ENCODE results near the gene CTF1.
"Not testable (repeated sequence)": the region's sequence is repeated elsewhere in the genome, so short reads cannot be mapped to it uniquely, and the experiment has no call there.

Gene CTF1

DNA sequence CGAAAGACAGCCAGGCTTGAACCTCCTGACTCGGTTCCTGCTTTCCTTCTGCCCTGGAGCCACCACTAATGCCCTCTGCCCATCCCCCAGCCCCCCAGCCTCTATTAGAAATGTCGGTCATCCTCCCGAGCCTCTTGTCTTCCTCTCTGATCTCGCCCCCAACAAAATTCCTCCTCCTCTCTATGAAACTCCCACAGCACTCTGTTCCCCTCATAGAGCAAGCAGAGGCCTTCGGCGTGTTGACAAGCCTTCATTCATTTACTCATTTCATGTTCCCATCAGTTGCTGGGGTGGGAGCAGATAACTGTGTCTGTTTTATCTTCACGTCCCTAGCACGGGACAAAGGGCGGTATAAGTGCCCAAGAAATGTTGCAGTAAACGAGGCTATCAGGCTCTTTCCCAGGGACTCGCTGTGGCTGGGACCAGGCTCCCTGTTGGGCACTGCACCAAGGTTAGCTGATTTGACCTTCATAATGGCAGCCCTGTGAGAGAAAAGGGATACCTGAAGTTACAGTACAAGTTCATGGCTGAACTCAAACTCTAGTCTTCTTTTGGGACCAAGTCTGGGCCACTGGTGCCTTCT, 34.7 kb downstream of the CTF1 start:
- no peak for DNase-seq

GRCh38 chr16:30934827-30935557, 38.6 kb downstream of the CTF1 start:
- DNase-seq: no peak

- DNase-seq: no peak
These were observed 41.3 kb downstream of the CTF1 start for GRCh38 chr16:30937692-30938091.

DNA sequence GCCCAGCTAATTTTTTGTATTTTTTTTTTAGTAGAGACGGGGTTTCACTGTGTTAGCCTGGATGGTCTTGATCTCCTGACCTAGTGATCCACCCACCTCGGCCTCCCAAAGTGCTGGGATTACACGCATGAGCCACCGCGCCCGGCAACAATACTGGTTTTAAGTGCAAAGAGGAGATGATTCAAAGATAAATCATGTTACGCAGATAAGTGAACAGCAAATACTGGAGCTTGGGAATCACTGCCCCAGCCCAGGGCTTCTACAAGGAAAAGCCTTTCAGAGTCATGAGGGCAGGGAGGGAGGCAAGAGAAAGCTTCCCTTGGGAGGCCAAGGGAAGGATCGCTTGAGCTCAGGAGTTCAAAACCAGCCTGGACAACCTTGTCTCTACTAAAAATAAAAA, 43.2 kb downstream of the CTF1 start:
- DNase-seq: not testable (repeated sequence)

- peak; percentile 62 for DNase-seq
These were observed 45.4 kb downstream of the CTF1 start for GRCh38 chr16:30941600-30942425.

DNA sequence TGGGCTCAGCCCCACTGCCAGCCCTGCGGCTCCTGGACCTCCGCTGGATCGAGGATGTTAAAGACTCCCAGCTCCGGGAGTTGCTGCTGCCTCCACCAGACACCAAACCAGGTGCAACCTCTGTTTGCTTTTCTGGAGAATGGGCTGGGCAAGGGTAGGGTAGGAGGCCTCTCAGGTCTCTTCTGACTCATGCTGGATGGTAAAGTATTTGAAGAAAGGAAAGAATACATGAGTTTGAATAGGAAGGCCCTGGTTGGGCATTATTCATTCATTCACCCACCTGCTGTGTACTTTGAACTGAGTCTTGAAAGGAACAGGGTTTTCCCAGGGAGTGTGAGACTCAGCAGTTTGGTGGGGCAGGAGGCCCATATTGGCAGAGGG, 46.0 kb downstream of the CTF1 start:
- no peak for DNase-seq

- no peak for DNase-seq
These were observed 47.9 kb downstream of the CTF1 start for GRCh38 chr16:30944352-30944751.

DNA sequence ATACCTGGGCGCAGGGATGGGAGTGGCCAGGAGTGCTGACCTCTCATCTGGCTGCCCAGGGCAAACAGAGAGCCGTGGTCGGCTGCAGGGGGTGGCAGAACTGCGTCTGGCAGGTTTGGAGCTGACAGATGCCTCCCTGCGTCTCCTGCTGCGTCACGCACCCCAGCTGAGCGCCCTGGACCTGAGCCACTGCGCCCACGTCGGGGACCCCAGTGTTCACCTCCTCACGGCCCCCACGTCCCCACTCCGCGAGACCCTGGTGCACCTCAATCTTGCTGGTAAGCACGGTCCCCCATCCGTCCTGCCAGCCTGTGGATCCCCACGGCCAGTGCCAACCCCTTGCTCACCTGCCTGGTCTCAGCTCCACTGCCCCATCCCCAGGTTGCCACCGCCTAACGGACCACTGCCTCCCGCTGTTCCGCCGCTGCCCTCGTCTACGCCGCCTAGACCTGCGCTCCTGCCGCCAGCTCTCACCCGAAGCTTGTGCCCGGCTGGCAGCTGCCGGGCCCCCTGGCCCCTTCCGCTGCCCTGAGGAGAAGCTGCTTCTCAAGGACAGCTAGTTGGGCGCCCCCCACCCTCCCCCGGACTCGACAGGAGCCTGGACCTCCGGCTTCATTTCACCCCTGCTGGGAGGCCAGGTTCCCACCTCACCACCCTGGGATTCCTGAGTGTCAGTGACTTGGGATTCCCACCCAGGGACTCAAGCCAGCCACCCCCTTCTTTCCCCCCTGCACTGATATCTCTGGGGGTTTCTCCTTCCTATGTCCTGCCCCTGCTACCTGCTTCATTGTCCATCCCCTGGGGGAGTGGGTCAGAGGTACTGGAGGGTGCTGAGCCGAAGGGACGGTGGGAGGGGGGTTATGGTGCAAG, 50.5 kb downstream of the CTF1 start:
- no peak for DNase-seq

DNA sequence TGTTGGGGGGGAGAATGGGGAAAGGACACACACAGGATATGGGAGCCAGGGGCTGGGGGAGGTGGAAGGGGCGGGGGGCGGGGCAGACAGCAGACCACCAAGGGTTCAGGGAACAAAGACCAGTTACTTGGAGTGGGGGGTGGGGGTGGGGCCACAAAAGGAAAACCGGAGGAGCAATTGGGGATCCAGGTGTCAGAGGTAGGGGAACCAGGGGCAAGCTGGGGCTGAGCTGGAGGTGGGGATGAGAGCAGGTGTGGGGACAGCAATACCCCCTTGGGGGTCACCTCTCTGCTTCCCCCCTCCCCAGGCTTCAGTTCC, 51.1 kb downstream of the CTF1 start:
- DNase-seq: no peak

DNA sequence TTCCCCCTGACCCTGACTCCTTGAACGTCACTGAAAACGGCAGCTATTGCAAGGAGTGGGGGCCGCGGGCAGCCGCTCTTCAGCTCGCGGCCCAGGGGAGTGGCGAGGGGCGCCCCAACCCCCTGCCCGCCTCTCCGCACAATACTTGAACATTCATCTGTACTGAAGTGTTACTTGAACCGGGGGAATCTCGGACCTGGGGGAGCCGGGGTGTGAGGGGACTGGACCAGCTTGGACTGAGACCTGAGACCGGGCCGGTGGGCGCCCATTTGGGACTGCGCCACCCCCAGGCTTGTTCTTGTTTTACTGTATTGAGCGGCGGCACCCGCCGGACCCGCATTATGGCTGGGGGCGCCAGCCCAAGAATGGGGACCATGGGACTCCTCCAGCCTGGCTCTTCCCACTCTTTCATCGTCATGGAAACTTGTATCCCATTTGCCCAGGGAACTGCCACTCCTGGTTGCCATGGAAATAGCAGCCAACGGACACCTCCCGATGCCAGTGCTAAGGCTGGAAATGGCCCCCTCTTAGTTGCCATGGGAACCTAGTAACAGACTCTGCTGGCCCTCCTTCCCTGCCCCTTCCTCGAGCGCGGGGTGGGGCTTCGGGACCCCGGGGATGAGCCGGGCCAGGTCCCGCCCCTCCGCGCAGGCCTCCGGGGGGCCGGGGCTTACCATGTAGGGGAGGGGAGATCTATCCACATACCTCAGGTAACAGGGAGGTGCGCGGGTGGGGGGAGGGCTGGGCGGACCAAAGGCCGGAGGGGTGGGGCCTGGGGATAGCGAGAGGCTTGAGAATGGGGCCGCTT, 51.6 kb downstream of the CTF1 start:
- DNase-seq: no peak

DNA sequence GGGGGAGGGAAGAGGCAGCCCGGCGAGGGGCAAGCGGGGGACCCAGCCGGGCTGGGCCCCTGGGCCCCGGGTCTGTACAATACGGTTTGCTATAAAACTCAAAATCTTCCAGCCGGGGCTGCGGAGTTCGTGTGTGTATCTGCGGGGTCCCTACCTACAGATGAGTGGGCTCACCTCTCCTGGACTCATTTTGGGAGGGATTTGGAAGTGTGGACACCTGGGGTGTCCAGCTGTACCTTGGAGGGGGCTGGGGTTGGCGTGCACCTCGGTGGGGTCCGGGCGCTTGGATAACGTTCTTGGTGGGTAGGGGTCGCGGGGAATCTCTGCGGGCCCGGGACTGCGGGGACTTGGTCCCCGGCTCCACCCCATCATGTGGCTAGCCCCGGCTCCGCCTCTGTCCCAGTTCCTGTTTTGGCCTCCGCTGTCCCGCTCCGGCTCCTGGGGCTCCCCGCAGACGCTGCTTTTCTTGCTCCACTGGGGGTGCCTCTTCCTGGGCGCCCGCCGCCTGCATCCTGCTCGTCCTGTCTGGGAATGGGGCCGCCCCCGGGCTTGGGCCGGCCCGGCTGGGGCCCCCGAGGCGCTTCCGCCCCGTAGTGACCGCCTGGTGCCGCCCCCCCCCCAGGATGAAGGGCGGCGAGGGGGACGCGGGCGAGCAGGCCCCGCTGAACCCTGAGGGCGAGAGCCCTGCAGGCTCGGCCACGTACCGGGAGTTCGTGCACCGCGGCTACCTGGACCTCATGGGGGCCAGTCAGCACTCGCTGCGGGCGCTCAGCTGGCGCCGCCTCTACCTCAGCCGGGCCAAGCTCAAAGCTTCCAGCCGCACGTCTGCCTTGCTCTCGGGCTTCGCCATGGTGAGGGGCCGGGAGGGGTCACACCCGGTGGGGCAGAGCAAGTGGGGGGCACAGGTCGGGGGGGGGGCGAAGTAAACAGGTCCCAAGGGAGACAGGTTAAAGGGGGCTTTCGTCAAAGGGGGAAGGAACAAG, 52.5 kb downstream of the CTF1 start, which contains the start of gene ORAI3:
Gene ORAI3, plus strand, starts transcription at position 402 of the 983 bp plus-strand sequence. Its CDS starts 222 bp downstream, at position 624.
- DNase-seq: peak; percentile 38

- peak; percentile 25 for DNase-seq
These were observed 53.5 kb downstream of the CTF1 start for GRCh38 chr16:30949650-30950515.

- DNase-seq: no peak
These were observed 54.2 kb downstream of the CTF1 start for GRCh38 chr16:30950516-30951065.

- no peak for DNase-seq
These were observed 54.8 kb downstream of the CTF1 start for GRCh38 chr16:30951193-30951592.

- no peak for DNase-seq
These were observed 55.3 kb downstream of the CTF1 start for GRCh38 chr16:30951750-30952149.

- no peak for DNase-seq
These were observed 56.7 kb downstream of the CTF1 start for GRCh38 chr16:30953111-30953510.
